HG03378 (cell line): ENCODE results near the gene HINT2.

ENCODE experiments used
- ATAC-seq: cut with Tn5 transposase; IDR thresholded peaks from one replicate; pipeline ENCODE4 v1.9.1; 2021; ENCODE audit warnings: mild to moderate bottlenecking, moderate library complexity; ENCODE audit not compliant: unreplicated experiment

Gene HINT2

DNA sequence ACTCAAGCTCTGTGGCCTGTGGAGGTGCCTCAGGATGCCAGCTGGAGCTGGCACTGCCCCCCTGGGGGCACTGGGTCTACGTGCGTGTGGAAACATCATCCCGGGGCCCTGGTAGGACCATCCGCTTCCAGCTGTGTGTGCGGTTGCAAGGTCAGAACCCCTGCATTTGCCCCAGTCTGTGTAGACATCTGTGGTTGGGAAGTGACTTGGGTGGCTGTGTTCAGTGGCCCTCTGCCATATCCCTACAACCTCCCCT lies 26.7 kb upstream of the HINT2 start:
- no peak for ATAC-seq

DNA sequence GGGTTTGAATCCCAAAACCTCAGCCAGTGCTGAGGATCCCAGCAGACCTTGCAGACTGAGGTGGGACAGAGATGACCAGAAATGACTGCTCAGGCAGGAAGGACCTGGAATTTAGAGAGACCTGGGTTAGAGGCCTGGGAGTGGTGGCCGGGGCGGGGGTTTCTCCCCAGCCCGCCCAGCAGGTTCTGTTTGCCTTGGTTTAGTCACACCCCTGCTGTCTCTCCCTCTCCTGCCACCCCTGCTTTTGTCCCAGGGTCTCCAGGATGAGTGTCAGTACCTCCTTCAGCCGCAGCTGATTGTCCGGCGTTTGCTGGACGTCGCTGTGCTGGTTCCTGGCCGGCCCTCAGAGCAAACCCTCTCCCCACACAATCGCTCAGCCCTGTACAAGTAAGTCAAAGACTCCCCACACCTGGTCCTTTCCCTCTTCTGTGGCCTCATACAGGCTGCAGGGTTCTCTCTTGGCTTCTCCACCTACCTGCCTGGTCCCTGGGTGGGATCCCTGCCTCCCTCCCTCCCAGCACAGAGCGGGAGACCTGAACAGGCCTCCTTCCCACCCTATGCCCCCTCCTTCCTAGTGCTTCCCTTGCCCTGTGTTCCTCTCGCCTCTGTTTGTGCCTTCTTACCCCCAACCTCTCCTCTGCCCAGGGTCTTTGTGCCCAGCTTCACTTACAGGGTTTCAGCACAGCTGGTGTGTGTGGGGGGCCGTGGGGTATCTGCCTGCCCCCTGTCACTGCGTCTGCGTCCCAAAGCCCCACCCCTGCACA lies 26.2 kb upstream of the HINT2 start:
- no peak for ATAC-seq

DNA sequence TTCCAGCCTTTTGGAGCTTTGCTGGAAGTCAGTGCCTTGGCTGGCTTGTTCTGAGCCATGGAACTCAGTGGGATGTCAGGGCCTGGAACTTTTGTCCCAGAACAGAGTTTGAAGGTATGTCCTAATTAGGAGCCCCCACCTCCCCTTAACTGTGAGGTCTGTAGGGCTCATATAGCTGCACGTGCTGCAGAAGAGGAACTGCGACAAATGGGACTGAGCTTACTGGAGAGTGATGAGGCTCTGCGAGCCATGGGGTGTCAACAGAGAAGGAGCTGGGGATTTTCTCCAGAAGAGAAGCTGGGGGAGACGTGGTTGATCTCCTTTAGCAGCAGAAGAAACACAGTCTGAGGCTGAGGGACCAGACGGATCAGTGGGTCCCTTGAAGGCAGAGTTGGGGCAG lies 25.1 kb upstream of the HINT2 start:
- ATAC-seq, result no peak

DNA sequence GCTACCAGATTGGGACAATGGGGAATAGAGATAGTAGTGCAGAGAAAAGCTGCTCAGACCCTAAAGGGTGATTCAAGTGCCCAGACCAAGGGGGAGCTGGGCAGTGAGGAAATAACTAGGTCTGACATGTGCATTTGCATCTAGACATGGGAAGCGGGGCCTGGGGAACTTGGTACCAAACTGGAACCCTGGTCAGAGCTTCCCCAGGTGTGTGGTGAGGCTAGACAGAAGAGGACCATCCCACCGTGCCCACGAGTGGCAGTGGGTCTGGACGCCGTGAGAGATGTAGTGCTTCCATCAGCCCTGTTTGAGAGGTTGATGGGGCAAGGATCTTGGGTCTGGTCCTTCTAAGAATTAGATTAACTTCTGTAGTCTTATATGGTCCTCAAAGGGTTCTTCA lies 21.8 kb upstream of the HINT2 start:
- no peak for ATAC-seq

DNA sequence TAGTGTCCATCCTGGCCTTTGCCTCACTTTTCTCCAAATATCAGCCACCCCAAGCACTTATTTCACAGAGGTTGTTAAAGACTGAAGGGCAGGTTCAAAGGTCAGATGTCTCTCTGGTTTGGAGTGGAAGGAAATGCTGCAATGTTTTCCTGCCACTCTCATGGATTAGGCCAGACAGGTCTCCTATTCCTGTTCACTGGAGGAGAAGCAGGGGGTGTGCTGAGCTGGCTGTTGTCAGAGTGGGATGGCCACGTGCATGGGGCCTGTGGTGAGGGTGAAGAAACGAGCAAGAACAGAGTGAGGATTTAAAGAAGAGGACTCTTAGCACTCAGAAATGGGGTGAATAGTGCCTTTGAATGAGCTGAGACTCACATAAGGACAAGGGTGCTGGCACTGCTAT lies 20.9 kb upstream of the HINT2 start:
- ATAC-seq, result no peak

DNA sequence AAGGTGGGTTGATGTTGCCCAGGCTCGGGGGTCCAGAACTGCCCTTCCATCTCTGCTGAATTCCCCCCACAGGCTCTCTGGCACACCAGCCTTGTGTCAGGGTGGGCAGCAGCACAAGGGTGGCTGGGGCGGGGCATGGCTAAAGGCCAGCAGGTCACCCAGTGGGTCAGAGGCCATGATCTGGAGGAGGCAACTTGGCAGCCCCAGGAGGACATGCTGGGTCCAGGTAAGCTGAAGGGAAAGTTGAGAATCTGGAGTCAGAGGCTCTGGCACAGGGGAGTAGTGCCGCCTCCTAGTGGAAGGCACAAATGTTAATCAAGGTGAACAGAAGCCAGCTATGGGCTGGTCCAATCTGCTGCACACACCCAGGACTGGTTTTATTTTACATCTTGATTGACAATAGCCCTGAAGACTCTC lies 20.4 kb upstream of the HINT2 start:
- no peak for ATAC-seq

DNA sequence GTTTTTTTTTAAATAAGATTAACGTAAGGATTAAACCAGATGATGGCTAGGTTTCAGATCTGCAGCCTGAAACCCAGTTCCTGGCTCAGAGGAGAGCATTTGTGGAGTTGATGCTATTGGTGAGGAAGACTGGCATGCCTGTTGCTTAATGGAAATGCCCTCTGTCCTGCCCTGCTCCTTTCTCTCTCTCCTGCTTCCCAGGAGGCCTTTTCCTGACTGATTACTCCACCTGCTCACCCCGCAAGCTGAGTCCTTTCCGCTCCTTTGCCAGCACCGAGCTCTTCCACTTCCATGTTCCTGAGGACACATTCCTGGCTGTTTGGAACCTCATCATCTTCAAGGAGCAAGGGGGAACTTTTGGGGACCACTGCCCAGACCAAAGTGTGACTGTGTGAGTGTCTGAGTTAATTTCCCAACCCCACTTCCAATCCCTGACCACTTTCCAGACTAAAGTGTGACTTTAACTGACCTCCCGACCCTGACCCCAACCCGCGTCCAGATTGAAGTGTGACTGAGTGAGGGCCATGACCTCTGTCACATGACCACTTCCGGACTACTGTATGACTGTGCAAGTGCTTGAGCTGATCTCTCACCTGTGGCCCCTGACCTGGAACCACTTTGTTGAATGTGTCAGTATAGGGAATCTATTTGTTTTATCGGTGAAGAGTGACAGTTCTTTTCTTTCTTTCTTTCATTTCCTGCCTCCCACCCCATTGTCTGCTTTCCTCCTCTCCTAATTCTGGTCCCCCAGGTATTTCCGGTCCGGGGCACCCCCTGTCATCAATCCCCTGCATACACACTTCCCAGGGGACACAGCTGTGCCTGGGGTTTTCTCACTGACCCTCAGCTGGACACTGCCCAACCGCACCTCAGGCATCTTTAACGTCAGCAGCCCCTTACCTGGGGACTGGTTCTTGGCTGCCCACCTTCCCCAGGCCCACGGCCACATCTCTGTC lies 19.7 kb upstream of the HINT2 start:
- no peak for ATAC-seq

DNA sequence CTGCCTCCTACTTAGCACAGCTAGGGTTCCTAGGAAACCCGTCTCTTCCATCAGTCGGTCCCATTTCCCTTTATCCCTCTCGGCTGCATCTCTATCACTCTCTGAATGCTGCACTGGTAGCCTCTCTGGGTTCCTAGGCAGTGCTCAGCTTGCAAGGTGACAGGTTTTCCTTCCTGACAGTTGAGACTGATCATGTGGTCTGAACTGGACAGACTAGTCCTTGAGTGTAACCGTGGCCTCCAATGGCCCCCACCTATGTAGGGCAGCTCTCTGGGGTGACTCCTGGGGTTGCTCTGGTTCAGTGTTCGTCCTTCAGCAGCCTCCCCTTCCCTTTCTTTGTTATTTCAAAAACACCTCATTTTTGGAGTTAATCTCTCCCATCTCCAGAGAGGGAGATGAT lies 18.0 kb upstream of the HINT2 start:
- ATAC-seq, result no peak

DNA sequence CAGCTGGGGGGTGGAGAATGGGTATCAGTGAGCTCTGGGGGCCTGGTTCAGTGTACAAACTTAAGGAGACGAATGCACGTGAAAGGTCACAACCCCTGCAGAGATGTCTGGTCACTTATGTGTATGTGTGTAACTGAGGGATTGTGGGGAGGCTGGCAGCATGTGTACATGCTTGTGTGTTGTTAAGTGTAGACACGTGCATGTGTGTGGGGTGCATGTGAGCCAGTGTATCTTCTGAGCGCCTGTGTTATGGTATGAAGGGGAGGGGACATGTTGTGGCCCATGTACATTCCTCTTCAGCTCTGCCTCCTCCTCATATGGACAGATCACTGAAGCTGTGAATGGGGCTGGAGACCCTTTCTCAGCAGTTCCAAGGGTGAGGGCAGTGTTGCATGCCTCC lies 16.2 kb upstream of the HINT2 start:
- no peak for ATAC-seq

DNA sequence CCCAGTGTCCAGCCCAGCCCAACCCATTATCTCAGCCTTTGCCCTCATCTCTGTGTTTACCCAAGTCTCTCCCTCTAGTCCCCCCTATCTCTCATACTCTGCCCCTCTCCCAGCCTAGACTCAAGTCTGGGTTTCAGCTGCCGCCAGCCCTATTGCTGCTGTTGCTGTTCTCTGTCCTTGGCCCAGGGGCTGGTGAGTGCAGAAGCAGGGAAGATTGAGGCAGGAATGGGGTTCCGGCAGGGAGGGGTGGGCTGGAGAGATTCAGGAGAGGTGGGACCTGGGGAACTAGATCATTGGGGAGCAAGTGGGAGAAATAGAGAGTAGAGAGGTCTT lies 14.9 kb upstream of the HINT2 start:
- ATAC-seq, result no peak

DNA sequence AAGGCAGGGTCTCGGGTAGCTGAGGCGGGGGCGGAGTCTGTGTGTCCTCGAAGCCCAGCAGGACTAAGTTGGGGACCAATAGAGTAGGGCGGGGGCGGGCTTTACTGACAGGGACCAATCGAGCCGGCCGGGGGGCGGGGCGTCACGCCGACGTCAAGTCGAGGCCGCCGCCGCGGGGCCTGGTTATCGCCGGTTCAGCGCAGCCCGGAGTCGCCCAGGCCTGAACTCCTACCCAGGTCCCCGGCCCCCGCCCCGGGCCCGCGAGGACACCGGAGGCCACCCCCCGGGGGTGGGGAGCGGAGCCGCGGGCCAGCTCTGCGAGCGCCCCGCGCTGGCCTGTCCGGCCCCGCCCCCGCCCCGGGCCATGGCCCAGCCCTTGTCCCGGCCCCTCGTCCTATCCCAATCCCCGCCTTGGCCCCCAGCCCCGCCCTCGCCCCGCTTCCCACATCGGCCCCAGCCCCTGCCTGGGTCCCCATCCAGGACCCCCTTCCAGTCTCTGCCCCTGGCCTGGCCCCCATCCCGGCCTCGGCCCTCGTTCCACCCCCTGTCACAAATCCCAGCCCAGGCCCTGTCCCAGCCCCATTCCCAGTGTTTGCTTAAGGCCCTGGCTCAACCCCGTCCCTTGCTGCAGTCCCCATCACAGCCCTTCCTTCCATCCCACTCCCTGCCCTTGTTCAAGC lies 14.4 kb upstream of the HINT2 start, which contains the start of gene TMEM8B:
TMEM8B (plus strand) TSS at position 145 of the 680 bp plus-strand sequence; CDS start at position 365, 220 bp downstream.
- ATAC-seq, result peak; percentile 40

DNA sequence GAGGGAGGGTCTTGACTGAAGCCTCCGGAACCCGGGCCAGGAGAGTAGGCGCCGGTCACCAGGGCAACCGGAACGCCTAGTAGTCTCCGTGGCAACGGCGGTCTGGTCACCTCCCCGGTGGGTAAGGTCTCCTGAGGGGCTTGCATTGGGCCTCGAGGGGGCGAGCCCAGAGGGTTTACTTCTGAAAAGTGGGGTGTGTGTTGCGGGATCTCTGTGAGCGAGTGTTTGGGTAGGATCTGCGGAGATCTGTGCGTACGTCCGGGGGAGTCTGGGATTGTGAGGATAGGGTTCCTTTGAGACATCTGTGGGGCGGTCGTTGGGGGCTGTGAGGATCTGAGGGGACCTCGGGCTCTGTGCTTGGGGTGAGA lies 13.9 kb upstream of the HINT2 start, which contains the start of gene FAM221B:
FAM221B (minus strand) TSS at position 17 of the 368 bp plus-strand sequence. CDS start 2,571 bp downstream, outside the sequence.
- no peak for ATAC-seq

DNA sequence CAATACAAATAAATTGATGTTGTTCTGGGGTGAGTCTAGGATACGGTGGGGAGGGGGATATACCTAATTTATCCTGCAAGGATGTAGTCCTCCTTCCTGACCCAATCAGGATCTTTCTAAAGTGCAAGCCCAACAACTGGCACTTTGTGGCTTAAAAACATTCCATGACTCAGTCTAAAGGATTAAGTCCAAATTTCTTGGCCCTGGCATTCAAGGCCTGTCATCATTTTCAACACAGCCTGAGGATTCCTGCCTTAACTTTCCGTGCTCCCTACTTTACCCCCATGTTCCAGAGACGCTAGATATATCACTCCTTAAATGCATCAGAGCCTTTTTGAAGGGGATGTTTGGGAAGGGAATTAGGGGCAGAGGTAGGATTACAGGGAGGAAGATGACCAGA lies 12.6 kb upstream of the HINT2 start:
- no peak for ATAC-seq

DNA sequence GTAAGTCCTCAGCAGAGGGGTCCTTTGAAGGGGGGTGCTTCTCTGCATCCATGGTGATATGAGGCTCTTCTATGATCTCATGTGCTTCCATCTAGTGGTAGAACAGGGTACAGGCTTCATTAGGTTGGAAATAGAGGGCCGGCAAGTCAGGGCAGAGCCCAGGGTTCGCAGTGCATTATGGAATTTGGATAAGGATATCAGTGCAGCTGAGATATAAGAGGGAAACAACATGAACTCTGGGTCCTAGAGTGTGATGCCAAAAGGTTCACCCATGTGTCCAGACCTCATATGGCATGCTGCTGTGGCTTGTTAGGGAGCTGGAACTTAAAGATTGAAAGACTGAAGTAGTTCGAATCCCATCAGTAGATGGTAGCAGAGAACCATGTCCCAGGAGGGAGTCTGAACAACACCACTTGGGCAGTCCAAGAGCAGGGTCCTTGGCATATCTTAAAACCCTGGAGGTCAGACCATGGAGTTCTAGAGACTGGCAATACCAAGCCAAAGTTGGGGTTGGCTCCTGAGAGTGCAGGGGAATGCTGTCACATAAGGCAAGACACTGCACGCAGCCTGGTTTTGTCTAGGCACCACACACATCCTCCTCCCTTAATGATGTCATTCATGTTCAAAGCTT lies 11.3 kb upstream of the HINT2 start:
- peak; percentile 60 for ATAC-seq

DNA sequence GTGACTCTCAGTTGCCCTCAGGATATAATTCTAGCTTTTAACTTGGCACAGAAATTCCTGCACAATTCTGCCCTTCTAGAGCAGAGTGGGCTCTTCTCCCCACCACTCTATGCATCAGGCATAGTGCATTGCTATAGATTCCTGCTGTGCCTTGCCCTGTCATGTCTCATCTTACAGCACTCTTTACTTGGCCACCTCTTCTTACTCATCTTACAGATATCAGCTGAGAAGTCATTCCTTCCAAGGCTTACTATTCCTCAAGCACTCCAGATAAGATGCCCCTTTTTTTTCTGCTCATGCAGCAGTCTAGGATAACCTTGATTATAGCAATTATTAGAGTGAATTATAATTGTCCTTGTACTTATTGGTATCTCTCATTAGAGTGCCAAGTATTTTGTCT lies 8.1 kb upstream of the HINT2 start:
- ATAC-seq, result no peak

DNA sequence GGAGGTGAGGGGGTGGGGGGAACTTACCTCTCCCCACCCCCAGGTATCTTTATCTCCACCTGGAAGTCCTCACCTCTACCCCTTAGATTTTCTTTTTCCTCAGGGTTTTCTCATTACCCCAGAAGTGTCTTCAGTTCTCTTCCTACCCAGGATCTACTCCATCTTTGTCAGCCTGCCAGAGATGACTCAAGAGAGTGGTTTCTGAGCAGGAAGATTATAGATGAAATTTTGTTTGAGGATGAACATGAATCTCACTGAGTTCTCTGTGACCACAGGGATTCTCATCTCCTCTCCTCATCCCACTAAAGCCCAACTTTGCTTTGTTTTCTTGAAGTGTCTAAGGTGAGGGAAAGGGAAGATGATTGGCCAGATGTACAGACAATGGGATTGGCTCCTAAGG lies 5.2 kb upstream of the HINT2 start:
- no peak for ATAC-seq

DNA sequence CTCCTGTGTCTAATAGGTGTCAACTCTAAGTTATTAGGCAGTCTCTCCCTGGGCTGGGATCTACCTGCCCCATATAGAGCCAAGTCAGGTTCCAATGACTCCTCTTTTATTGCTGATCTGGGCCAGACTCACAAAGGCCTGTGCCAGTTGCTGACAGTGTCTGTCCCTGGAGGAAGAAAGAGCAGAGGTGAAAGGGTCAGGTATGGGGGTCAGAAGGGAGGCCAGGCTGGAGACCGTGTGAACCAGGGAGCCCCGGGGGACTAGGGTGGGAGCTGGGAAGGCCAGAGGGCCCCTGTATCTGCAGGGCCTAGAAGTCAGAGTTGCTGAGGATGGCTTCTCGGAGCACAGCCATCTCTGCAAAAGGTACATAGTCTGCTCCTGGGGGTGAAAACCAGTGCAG lies 3.5 kb upstream of the HINT2 start:
- ATAC-seq, result no peak

DNA sequence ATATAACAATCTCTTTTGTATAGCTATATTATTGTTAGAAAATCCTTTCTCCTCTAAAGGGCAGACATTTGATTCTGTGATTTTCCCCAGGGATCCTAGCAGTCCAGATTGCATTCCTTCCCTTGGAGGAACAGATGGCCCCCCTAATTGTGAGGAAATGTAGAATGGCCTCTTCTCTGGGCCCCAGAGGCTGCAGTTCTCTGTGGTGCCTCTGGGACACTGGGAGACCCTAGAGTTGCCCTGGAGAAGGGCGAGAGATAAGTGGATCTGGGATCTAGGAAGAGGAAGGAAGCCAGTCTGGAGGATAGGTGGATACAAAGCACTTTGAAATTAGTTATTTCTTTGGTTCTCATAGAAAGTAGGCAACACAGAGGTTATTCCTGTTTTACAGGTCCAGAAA lies 1.9 kb upstream of the HINT2 start:
- no peak for ATAC-seq

DNA sequence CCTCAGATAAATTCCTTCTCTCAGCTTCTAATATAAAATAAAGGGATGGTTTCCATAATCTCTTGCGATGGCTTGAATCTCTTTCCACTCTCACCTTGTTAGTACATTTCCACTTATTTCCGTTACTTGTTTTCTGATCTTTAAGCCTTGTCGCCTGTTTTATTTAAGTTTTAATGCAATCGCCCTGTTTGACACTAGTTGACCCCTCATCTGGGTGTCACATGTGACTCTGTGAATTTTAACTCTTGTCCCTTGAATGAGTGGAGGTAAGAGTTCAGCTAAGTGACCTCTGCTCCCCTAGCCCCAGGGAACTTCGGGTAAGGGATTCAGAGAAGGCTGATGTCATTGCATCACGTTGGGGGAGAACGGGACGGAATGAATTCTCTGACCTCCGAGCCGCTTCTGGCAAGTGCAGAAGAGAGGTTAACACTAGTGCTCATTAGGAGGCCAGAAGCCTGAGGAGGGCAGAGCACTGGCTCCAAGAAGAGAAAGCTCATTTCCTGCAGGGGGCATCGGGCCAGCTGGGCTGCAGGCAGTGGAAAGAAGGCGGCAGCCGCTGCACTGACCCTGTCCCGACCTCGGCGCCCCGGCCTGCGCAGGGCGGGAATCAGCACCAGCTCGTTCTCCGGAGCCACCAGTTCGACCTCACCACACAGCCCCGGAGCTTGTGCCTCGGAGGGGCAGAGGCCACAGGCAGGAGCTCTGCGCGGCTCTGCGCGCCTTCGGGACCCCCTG lies 569 bp downstream of the HINT2 start:
- peak; percentile 26 for ATAC-seq

DNA sequence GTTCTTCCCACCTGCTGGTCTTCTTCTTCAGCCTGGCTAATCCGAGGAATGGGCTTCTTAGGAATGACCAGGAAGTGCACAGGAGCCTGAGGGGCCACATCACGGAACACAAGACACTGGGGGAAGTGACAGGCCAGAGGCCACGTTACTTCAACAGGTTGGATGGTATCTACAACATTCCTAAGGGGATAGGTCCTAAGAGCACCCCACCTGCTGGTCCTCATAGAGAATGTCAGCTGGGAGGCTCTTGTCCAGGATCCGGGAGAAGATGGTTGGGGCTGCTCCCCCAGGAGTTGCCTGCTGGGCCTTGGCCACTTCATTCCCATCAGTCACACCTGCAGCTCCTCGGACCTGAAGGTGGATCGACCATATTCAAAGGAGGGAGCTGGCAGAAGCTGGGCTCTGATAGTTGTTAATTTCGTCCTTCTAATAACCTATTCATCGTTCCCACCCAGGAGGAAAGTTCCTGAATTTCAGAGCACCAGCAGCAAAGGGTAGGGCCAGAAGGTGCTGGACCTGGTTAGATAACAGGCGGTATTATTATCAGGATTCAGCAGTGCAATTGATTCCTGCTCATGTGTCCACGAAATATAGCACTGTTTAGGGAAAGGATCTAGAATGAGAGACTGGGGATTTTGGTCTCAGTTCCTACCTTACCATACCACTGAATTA lies 1.3 kb downstream of the HINT2 start:
- ATAC-seq, result no peak
